DMS53 treated with DMSO at 0.1 percent for 48 hours (cell line): ENCODE data around the gene UCKL1.

Experiments used
- DNase-seq: peaks from one replicate; lab custom pipeline; 2025; ENCODE audit not compliant: unreplicated experiment; lab: John Stamatoyannopoulos, UW

Gene UCKL1

GRCh38 chr20:63959699-63960075 is 3.5 kb upstream of the UCKL1 start:
- no peak for DNase-seq

- DNase-seq = no peak
Measured at GRCh38 chr20:63958964-63959698, 2.9 kb upstream of the UCKL1 start.

- no peak for DNase-seq
Measured at GRCh38 chr20:63958471-63958870, 2.3 kb upstream of the UCKL1 start.

GRCh38 chr20:63957690-63958441 is 1.6 kb upstream of the UCKL1 start:
- peak; percentile 85 for DNase-seq

GRCh38 chr20:63957004-63957689 is 931 bp upstream of the UCKL1 start:
- DNase-seq = peak; percentile 85

GRCh38 chr20:63956664-63957003 is 418 bp upstream of the UCKL1 start:
- DNase-seq = no peak

- no peak for DNase-seq
Measured at GRCh38 chr20:63955281-63955826, 862 bp downstream of the UCKL1 start.

- DNase-seq = no peak
Measured at GRCh38 chr20:63953764-63954429, 2.3 kb downstream of the UCKL1 start.

GRCh38 chr20:63952769-63953168 is 3.4 kb downstream of the UCKL1 start:
- DNase-seq = no peak

- no peak for DNase-seq
Measured at GRCh38 chr20:63952210-63952535, 4.0 kb downstream of the UCKL1 start.

- DNase-seq = no peak
Measured at GRCh38 chr20:63951398-63952209, 4.6 kb downstream of the UCKL1 start.

GRCh38 chr20:63950701-63951397 is 5.4 kb downstream of the UCKL1 start:
- no peak for DNase-seq

- peak; percentile 59 for DNase-seq
Measured at GRCh38 chr20:63947638-63948456, 8.4 kb downstream of the UCKL1 start.

- DNase-seq = no peak
Measured at GRCh38 chr20:63946986-63947637, 9.1 kb downstream of the UCKL1 start.

- DNase-seq = no peak
Measured at GRCh38 chr20:63945921-63946920, 10.0 kb downstream of the UCKL1 start.

- no peak for DNase-seq
Measured at GRCh38 chr20:63945031-63945658, 11.1 kb downstream of the UCKL1 start.
